Heart right ventricle (tissue), 16 donors: Measurements from ENCODE around the gene FAM168A. TPM values are rescaled to one million over a fixed set of nuclear protein-coding genes. Genes with fewer than 3 reads are reported as not detected.

Source experiments
- ATAC-seq, 8 donors: fragments of 200-7000 bp; cut with Tn5 transposase; one replicate each; pipeline ENCODE4 v1.9.1; 2020; ENCODE audit warnings: mild to moderate bottlenecking in 8 of 8, moderate library complexity in 8 of 8, moderate number of reproducible peaks in 1 of 8
- DNase-seq, 2 donors: peaks; one replicate each; pipeline ENCODE4 v3.0.0-alpha.2; 2020
- H3K27ac ChIP-seq, 10 donors: fragments of 200-600 bp; sonication (generic) in 2 of 10; one replicate each; pipeline versions ENCODE4 v1.5.0 to v1.8.0; 2020 to 2022; ENCODE audit warnings: mild to moderate bottlenecking in 3 of 10
- H3K27me3 ChIP-seq, 7 donors: fragments of 200-600 bp; one replicate each; pipeline ENCODE4 v1.8.0; 2021 to 2022; ENCODE audit warnings: mild to moderate bottlenecking in 2 of 7
- H3K36me3 ChIP-seq, 9 donors: fragments of 200-600 bp; sonication (generic) in 1 of 9; one replicate each; pipeline versions ENCODE4 v1.5.0 to v1.8.0; 2020 to 2022; ENCODE audit warnings: mild to moderate bottlenecking in 2 of 9
- H3K4me1 ChIP-seq, 9 donors: fragments of 200-600 bp; sonication (generic) in 1 of 9; one replicate each; pipeline versions ENCODE4 v1.5.0 to v1.8.0; 2020 to 2022; ENCODE audit warnings: mild to moderate bottlenecking in 4 of 9
- H3K4me3 ChIP-seq, 10 donors: fragments of 200-600 bp; sonication (generic) in 2 of 10; one replicate each; pipeline versions ENCODE4 v1.5.0 to v1.8.0; 2020 to 2022; ENCODE audit warnings: mild to moderate bottlenecking in 7 of 10, moderate library complexity in 2 of 10
- H3K9me3 ChIP-seq, 11 donors: fragments of 200-600 bp in 10 of 11; sonication (generic) in 2 of 11; one replicate each; pipeline versions ENCODE4 v1.5.0 to v1.8.0; 2013 to 2022; ENCODE audit warnings: mild to moderate bottlenecking in 2 of 11, control low read depth in 1 of 11, moderate library complexity in 1 of 11
- WGBS, 2 donors: extraction: QIAGEN DNeasy Blood & Tissue Kit; methylation state at CpG; one replicate each; pipeline ENCODE4 v1.1.7; 2013; ENCODE audit warnings: inconsistent platforms in 1 of 2; 5-methylcytosine and 5-hydroxymethylcytosine counted together
- intact Hi-C, 10 donors: fragments of 100-400 bp; cut with DNase I; formaldehyde crosslinking; loops; one replicate each; pipeline versions ENCODE4 v1.11.1 to v1.14.2; 2022
- polyA plus RNA-seq, 2 donors: library from polyadenylated mRNA; stranded (reverse); fragments of 200-250 nt; gene quantifications; one replicate each; pipeline ENCODE4 v1.2.3, GENCODE V29; 2013
- total RNA-seq, 10 donors: library from RNA; stranded (reverse); fragmentation: NEBNext Ultra II Directional in 3 of 10; extraction: Animal tissue kit (Norgen Biotek cat#: 25700) in 3 of 10; gene quantifications; one replicate each; pipeline versions ENCODE4 v1.2.1 to v1.2.4, GENCODE V29; 2021 to 2023
- TF ChIP-seq, protein P1 (sequence below), 9 donors: fragments of 200-600 bp; sonication (generic) in 2 of 9; IDR thresholded peaks; one replicate each; pipeline versions ENCODE4 v1.5.0 to v1.8.0; 2021 to 2022; ENCODE audit warnings: antibody characterized with exemption in 9 of 9, mild to moderate bottlenecking in 5 of 9, moderate library complexity in 1 of 9
- donor health status: Arrhythmogenic right ventricular cardiomyopathy.
- donor health status: ischemic (EF 13 %, LVEDD 7.1; RV severe dilation, severe dysfunction).
- donor health status: healthy with polysubstance abuse.
- donor health status: DM: no; HTN: yes; CAD: no.
- donor health status: DM: no; HTN: no; CAD: no.
- donor health status: ischemic (EF 25% LVEDD 6.9; RV normal size, moderate dysfunction).
- donor health status: ischemic (EF 25% LVEDD 5.7; RV mildly dilated, moderate dysfunction).
- donor health status: healthy.
- donor health status: DM: yes; HTN: yes; CAD: no.
- donor health status: Ischemic cardiomyopathy.
- donor health status: ischemic (EF 35%, LVEDD 5.7; RV mildly dilated, moderate dysfunction).
- donor health status: nonischemic (EF 11% LVEDD 7.7; RV severe dilation, severe dysfunction).
- donor health status: DM: yes; HTN: yes; CAD: no.
- donor health status: PGD.
- donor health status: ischemic (EF 29% LVEDD 5.4; RV normal size, mild dysfunction).
- donor health status: nonischemic (EF 23%, LVEDD 6.1; RV moderate dilation, normal function).

The FAM168A gene
- total and polyA plus RNA-seq, 12 donors, result 7.9 to 37.1 (median 31.8) TPM

DNA sequence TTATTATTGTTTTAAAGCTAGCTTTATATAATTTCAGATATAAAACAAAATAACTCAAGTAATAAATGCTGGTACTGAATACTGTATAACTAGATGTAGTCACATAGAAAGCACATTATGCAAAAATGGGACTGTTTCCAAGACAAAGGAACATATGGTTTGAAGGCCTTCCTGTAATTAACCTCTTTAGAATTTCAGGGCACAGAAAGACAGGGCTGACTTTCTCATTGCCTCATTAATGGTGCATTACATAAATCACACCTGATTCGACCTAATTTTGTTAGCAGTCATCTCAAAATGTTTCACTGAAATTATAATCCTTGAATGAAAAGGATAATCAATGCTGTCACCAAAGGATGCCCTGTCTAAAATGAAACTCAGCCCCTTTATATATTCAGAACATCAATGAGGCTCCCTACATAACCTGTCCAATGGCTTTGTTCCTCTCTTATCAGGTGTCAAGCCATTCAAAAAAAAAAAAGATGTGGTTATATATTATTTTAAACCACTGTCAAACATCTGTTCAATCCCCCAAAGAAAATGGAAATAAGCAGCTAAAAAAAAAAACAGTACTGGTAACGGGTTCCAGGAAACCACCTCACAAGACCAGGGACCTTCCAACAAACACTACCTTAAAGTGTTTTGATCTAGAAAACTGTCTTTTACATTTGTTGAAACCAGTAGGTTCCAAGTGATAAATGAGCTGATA lies 77.4 kb downstream of the FAM168A start:
- Histone ChIP-seq H3K27me3 (no peaks in the 10 kb centered on the region), H3K4me3 (no peak overlapping the region), H3K4me1 (peaks cover 0 to 19% (median 9%) of the 10 kb centered on the region in 9 donors), H3K36me3 (no peaks in the 10 kb centered on the region), H3K9me3 (no peaks in the 10 kb centered on the region), H3K27ac (no peak overlapping the region)
- no peak for DNase-seq
- intact Hi-C loops, result no loop called here
- no peak for ATAC-seq
- WGBS, 2 donors, result 58 to 59% methylated on average over 2 of the region's 2 CpGs
- TF ChIP-seq, protein P1, sequence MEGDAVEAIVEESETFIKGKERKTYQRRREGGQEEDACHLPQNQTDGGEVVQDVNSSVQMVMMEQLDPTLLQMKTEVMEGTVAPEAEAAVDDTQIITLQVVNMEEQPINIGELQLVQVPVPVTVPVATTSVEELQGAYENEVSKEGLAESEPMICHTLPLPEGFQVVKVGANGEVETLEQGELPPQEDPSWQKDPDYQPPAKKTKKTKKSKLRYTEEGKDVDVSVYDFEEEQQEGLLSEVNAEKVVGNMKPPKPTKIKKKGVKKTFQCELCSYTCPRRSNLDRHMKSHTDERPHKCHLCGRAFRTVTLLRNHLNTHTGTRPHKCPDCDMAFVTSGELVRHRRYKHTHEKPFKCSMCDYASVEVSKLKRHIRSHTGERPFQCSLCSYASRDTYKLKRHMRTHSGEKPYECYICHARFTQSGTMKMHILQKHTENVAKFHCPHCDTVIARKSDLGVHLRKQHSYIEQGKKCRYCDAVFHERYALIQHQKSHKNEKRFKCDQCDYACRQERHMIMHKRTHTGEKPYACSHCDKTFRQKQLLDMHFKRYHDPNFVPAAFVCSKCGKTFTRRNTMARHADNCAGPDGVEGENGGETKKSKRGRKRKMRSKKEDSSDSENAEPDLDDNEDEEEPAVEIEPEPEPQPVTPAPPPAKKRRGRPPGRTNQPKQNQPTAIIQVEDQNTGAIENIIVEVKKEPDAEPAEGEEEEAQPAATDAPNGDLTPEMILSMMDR (IDR thresholded peaks at IDR 0.05), result no peak

DNA sequence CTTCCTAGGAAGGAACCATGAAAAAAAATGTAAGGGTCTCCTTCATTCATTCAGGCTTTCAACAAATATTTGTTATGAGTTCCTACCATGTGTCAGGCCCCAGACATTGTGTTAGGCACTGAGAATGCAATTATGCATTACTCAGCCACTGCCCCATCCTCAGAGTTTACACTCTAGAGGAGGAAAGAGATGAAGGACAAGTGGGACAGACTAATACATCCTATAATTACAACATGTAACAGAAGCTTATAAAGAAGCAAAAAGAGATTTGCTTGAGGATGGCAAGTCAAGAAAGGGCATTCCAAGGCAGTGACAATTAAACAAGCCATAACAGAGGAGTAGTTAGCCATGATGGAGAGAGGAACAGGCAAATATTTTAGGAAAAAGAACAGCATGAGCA lies 78.6 kb downstream of the FAM168A start:
- intact Hi-C loops, result no loop called here
- no peaks in the 10 kb centered on the region for H3K27me3 ChIP-seq
- no peaks in the 10 kb centered on the region for H3K9me3 ChIP-seq
- no peak for ATAC-seq
- no peaks in the 10 kb centered on the region for H3K36me3 ChIP-seq
- H3K27ac ChIP-seq, result no peak overlapping the region
- no peak for DNase-seq
- TF ChIP-seq, protein P1 (IDR thresholded peaks at IDR 0.05), result no peak
- H3K4me1 ChIP-seq, result peaks cover 0 to 19% (median 9%) of the 10 kb centered on the region in 9 donors
- no peak overlapping the region for H3K4me3 ChIP-seq

DNA sequence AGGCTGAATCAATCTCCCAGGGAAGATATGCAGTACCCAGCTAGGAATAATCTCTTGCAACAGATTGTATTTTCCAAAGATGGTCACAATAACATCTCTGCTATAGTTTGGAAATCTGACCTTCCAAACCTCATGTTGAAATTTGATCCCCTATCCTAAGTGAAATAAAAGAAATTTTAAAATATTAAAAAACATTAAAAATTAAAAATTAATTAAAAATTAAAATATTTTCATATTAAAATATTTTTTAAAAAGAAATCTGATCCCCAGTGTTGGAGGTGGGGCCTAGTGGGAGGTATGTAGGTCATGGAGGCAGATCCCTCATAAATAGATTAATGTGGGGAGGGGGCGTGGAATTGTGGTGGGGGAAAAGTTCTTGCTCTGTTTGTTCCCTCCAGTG lies 79.7 kb downstream of the FAM168A start:
- intact Hi-C loops, result no loop called here
- no peaks in the 10 kb centered on the region for H3K36me3 ChIP-seq
- H3K4me3 ChIP-seq, result no peak overlapping the region
- peaks cover 0 to 19% (median 9%) of the 10 kb centered on the region in 9 donors for H3K4me1 ChIP-seq
- TF ChIP-seq, protein P1 (IDR thresholded peaks at IDR 0.05), result no peak
- H3K27me3 ChIP-seq, result no peaks in the 10 kb centered on the region
- 100% methylated on average over 1 of the region's 1 CpG for WGBS, 2 donors
- ATAC-seq, result no peak
- no peaks in the 10 kb centered on the region for H3K9me3 ChIP-seq
- H3K27ac ChIP-seq, result no peak overlapping the region
- no peak for DNase-seq

DNA sequence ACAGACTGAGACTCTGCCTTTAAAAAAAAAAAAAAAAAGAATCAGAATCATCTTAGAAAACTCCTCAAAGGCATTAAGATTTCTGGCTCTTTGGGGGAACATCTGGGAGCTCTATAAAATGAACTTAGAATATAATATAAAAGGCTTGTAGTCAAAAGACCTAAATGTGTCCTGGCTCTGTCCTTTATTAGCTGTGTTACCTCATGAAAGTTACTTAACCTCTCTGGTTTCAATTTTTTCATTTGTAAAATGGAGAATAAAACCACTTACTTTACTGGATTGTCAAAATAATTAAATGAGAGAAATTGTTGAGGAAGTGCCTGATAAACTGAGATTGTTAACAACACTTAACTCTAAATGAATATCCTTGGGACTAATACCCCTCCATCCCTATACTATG lies 81.8 kb downstream of the FAM168A start:
- H3K4me1 ChIP-seq, result peaks cover 0 to 16% (median 8%) of the 10 kb centered on the region in 9 donors
- no peaks in the 10 kb centered on the region for H3K9me3 ChIP-seq
- ATAC-seq, result no peak
- no peak overlapping the region for H3K4me3 ChIP-seq
- TF ChIP-seq, protein P1 (IDR thresholded peaks at IDR 0.05), result no peak
- no peak overlapping the region for H3K27ac ChIP-seq
- H3K27me3 ChIP-seq, result no peaks in the 10 kb centered on the region
- intact Hi-C loops, result no loop called here
- no peak for DNase-seq
- no peaks in the 10 kb centered on the region for H3K36me3 ChIP-seq
